Testis (tissue), 3 donors: ENCODE measurements around the gene TMEM135. TPM values are rescaled to one million over a fixed set of nuclear protein-coding genes. Genes with fewer than 3 reads are reported as not detected.

Experiments used
- DNase-seq: peaks from one replicate; pipeline ENCODE4 v3.0.0-alpha.2; 2019
- H3K27ac ChIP-seq, 2 donors: fragments of 200-600 bp; sonication (generic); one replicate each; pipeline ENCODE4 v1.5.1; 2019
- H3K27me3 ChIP-seq: fragments of 200-600 bp; sonication (generic); one replicate; pipeline ENCODE4 v1.5.1; 2019
- H3K36me3 ChIP-seq: fragments of 200-600 bp; sonication (generic); one replicate; pipeline ENCODE4 v1.5.1; 2017; ENCODE audit warnings: low read depth; ENCODE audit errors: missing control alignments
- H3K4me1 ChIP-seq: fragments of 200-600 bp; sonication (generic); one replicate; pipeline ENCODE4 v1.5.1; 2019
- H3K4me3 ChIP-seq, 2 donors: fragments of 200-600 bp; sonication (generic); one replicate each; pipeline ENCODE4 v1.5.1; 2017 to 2019
- H3K9me3 ChIP-seq: fragments of 200-600 bp; sonication (generic); one replicate; pipeline ENCODE4 v1.5.1; 2017
- CTCF ChIP-seq, 3 experiments: fragments of 450-650 bp in 2 of 3; fragments of 200-600 bp in 1 of 3; sonication (generic) in 1 of 3; IDR thresholded peaks; one replicate each; pipeline ENCODE4 v1.5.1; 2016 to 2019; ENCODE audit warnings: antibody characterized with exemption in 3 of 3, mild to moderate bottlenecking in 2 of 3, moderate library complexity in 1 of 3
- POLR2A ChIP-seq: fragments of 450-650 bp; IDR thresholded peaks from one replicate; pipeline ENCODE4 v1.6.1; 2017; ENCODE audit warnings: antibody characterized with exemption, mild to moderate bottlenecking, moderate library complexity
- WGBS, 2 donors: methylation state at CpG; one replicate each; pipeline ENCODE4 v1.1.5; 2018; 5-methylcytosine and 5-hydroxymethylcytosine counted together
- intact Hi-C: fragments of 100-400 bp; cut with DNase I; formaldehyde crosslinking; loops from one replicate; pipeline ENCODE4 v1.15.1; 2023; ENCODE audit warnings: low total_unique reads
- polyA plus RNA-seq: library from polyadenylated mRNA; stranded (reverse); fragments of 350-450 nt; fragmentation: Illumina TruSeq; extraction: RNeasy Lipid Tissue Mini Kit (QIAGEN cat#74804); gene quantifications from one replicate; pipeline ENCODE4 v1.2.3, GENCODE V29; 2014; ENCODE audit warnings: low read depth, low replicate concordance; ENCODE audit not compliant: insufficient read depth
- total RNA-seq, 2 donors: library from RNA; depleted of rRNA; stranded (reverse); fragments of >200 nt; gene quantifications; one replicate each; pipeline ENCODE4 v1.2.3, GENCODE V29; 2016

TMEM135 gene
- total and polyA plus RNA-seq, 3 donors from 2014 or later: 21.3 to 59.0 (median 42.1) TPM

GRCh38 chr11:87320123-87320522 is 282.4 kb downstream of the TMEM135 start:
- intact Hi-C loops: no loop called here
- TF ChIP-seq CTCF (IDR thresholded peaks at IDR 0.05) (no peak), POLR2A (no peak)

GRCh38 chr11:87322568-87322967 is 284.8 kb downstream of the TMEM135 start:
- Histone ChIP-seq H3K27me3 (no peaks in the 10 kb centered on the region), H3K36me3 (no peaks in the 10 kb centered on the region), H3K9me3 (no peaks in the 10 kb centered on the region), H3K4me3 (no peak overlapping the region), H3K4me1 (no peaks in the 10 kb centered on the region), H3K27ac (no peak overlapping the region)
- TF ChIP-seq CTCF (IDR thresholded peaks at IDR 0.05): no peak
- TF ChIP-seq POLR2A: no peak
- intact Hi-C loops: no loop called here
- no peak for DNase-seq
- WGBS, 2 donors: 36 to 91% methylated on average over 1 of the region's 1 CpG

More at GRCh38 chr11:87320123-87320522, 282.4 kb downstream of the TMEM135 start:
- H3K4me3 ChIP-seq: no peak overlapping the region
- H3K27me3 ChIP-seq: no peaks in the 10 kb centered on the region
- no peak for DNase-seq
- H3K4me1 ChIP-seq: no peaks in the 10 kb centered on the region
- no peaks in the 10 kb centered on the region for H3K36me3 ChIP-seq
- no peak overlapping the region for H3K27ac ChIP-seq
- no peaks in the 10 kb centered on the region for H3K9me3 ChIP-seq

GRCh38 chr11:87323899-87324298 is 286.2 kb downstream of the TMEM135 start:
- WGBS, 2 donors: 96 to 97% methylated on average over 5 of the region's 5 CpGs

GRCh38 chr11:87324817-87325489 is 287.2 kb downstream of the TMEM135 start:
- DNase-seq: no peak
- Histone ChIP-seq H3K36me3 (no peaks in the 10 kb centered on the region), H3K9me3 (no peaks in the 10 kb centered on the region), H3K4me3 (no peak overlapping the region), H3K27me3 (no peaks in the 10 kb centered on the region), H3K27ac (no peak overlapping the region), H3K4me1 (peaks cover 3% of the 10 kb centered on the region)
- TF ChIP-seq CTCF (IDR thresholded peaks at IDR 0.05) (no peak), POLR2A (no peak)
- intact Hi-C loops: no loop called here

More at GRCh38 chr11:87323899-87324298, 286.2 kb downstream of the TMEM135 start:
- Histone ChIP-seq H3K27ac (no peak overlapping the region), H3K9me3 (no peaks in the 10 kb centered on the region), H3K27me3 (no peaks in the 10 kb centered on the region), H3K4me3 (no peak overlapping the region), H3K36me3 (no peaks in the 10 kb centered on the region), H3K4me1 (no peaks in the 10 kb centered on the region)
- TF ChIP-seq POLR2A (no peak), CTCF (IDR thresholded peaks at IDR 0.05) (no peak)
- intact Hi-C loops: no loop called here
- DNase-seq: no peak

GRCh38 chr11:87325490-87325872 is 287.7 kb downstream of the TMEM135 start:
- H3K27me3 ChIP-seq: no peaks in the 10 kb centered on the region
- no peak overlapping the region for H3K27ac ChIP-seq
- H3K4me1 ChIP-seq: peaks cover 4% of the 10 kb centered on the region
- H3K36me3 ChIP-seq: no peaks in the 10 kb centered on the region
- intact Hi-C loops: no loop called here
- WGBS, 2 donors: 76 to 80% methylated on average over 3 of the region's 3 CpGs
- TF ChIP-seq CTCF (IDR thresholded peaks at IDR 0.05): no peak
- TF ChIP-seq POLR2A: no peak
- no peak overlapping the region for H3K4me3 ChIP-seq
- no peaks in the 10 kb centered on the region for H3K9me3 ChIP-seq
- no peak for DNase-seq
